ENCODE data around the gene BLMH.
"Not testable (repeated sequence)": the region's sequence is repeated elsewhere in the genome, so short reads cannot be mapped to it uniquely, and the experiment has no call there.

Gene BLMH

GRCh38 chr17:30229012-30229411, 62.7 kb downstream of the BLMH start:
- no peak for DNase-seq (ENCODE audit: low read depth)

- no peak for DNase-seq (ENCODE audit: low read depth)
Observed at GRCh38 chr17:30228011-30228410, 63.7 kb downstream of the BLMH start.

- DNase-seq (ENCODE audit: low read depth): no peak
Observed at GRCh38 chr17:30226878-30227277, 64.9 kb downstream of the BLMH start.

GRCh38 chr17:30225919-30226553, 65.7 kb downstream of the BLMH start:
- no peak for DNase-seq (ENCODE audit: low read depth)

GRCh38 chr17:30225112-30225511, 66.6 kb downstream of the BLMH start:
- DNase-seq (ENCODE audit: low read depth): no peak

GRCh38 chr17:30224419-30224960, 67.3 kb downstream of the BLMH start:
- no peak for DNase-seq (ENCODE audit: low read depth)

GRCh38 chr17:30222721-30223175, 69.0 kb downstream of the BLMH start:
- DNase-seq (ENCODE audit: low read depth): no peak

GRCh38 chr17:30222251-30222650, 69.5 kb downstream of the BLMH start:
- DNase-seq (ENCODE audit: low read depth): no peak

GRCh38 chr17:30221346-30221745, 70.4 kb downstream of the BLMH start:
- DNase-seq (ENCODE audit: low read depth): no peak

- DNase-seq (ENCODE audit: low read depth): no peak
Observed at GRCh38 chr17:30220414-30220813, 71.3 kb downstream of the BLMH start.

GRCh38 chr17:30219833-30220232, 71.9 kb downstream of the BLMH start:
- no peak for DNase-seq (ENCODE audit: low read depth)

- no peak for DNase-seq (ENCODE audit: low read depth)
Observed at GRCh38 chr17:30219315-30219714, 72.4 kb downstream of the BLMH start.

GRCh38 chr17:30218799-30219198, 72.9 kb downstream of the BLMH start:
- no peak for DNase-seq (ENCODE audit: low read depth)

- DNase-seq (ENCODE audit: low read depth): no peak
Observed at GRCh38 chr17:30217746-30218245, 73.9 kb downstream of the BLMH start.

- DNase-seq (ENCODE audit: low read depth): no peak
Observed at GRCh38 chr17:30217054-30217453, 74.7 kb downstream of the BLMH start.

GRCh38 chr17:30212750-30213149, 79.0 kb downstream of the BLMH start:
- no peak for DNase-seq (ENCODE audit: low read depth)

GRCh38 chr17:30211371-30211770, 80.4 kb downstream of the BLMH start:
- no peak for DNase-seq (ENCODE audit: low read depth)

GRCh38 chr17:30210901-30211300, 80.8 kb downstream of the BLMH start:
- no peak for DNase-seq (ENCODE audit: low read depth)

GRCh38 chr17:30210366-30210765, 81.4 kb downstream of the BLMH start:
- no peak for DNase-seq (ENCODE audit: low read depth)

- DNase-seq (ENCODE audit: low read depth): no peak
Observed at GRCh38 chr17:30209930-30210329, 81.8 kb downstream of the BLMH start.

GRCh38 chr17:30208214-30208613, 83.5 kb downstream of the BLMH start:
- no peak for DNase-seq (ENCODE audit: low read depth)

GRCh38 chr17:30207655-30208054, 84.1 kb downstream of the BLMH start:
- no peak for DNase-seq (ENCODE audit: low read depth)

GRCh38 chr17:30203471-30203981, 88.2 kb downstream of the BLMH start:
- DNase-seq (ENCODE audit: low read depth): no peak

- DNase-seq (ENCODE audit: low read depth): not testable (repeated sequence)
Observed at GRCh38 chr17:30200656-30201055, 91.1 kb downstream of the BLMH start.
